Chondrocyte (in vitro differentiated cells): ENCODE data around the gene LYZ. TPM values are rescaled to one million over a fixed set of nuclear protein-coding genes. Genes with fewer than 3 reads are reported as not detected.

Experiments used
- DNase-seq: peaks from one replicate; pipeline ENCODE4 v3.0.0; 2021; ENCODE audit warnings: mixed read lengths, low spot score
- H3K27ac Mint-ChIP-seq: one replicate; pipeline ENCODE4 v1.8.0; 2021; ENCODE audit warnings: mild to moderate bottlenecking, moderate library complexity, mixed read lengths; ENCODE audit not compliant: unreplicated experiment
- H3K27me3 Mint-ChIP-seq: 2 replicates; pipeline ENCODE4 v1.8.0; 2021; ENCODE audit warnings: low read depth, mixed read lengths
- H3K36me3 Mint-ChIP-seq: 2 replicates; pipeline ENCODE4 v1.8.0; 2021; ENCODE audit warnings: low read depth, mixed read lengths
- H3K4me1 Mint-ChIP-seq: 2 replicates; pipeline ENCODE4 v1.8.0; 2021; ENCODE audit warnings: low read depth, mild to moderate bottlenecking, mixed read lengths
- H3K4me3 Mint-ChIP-seq: one replicate; pipeline ENCODE4 v1.8.0; 2021; ENCODE audit warnings: mild to moderate bottlenecking, moderate library complexity, mixed read lengths; ENCODE audit not compliant: unreplicated experiment
- H3K9me3 Mint-ChIP-seq: 2 replicates; pipeline ENCODE4 v1.8.0; 2021; ENCODE audit warnings: low read depth, mixed read lengths
- total RNA-seq: library from RNA; stranded (reverse); gene quantifications from 3 replicates; pipeline ENCODE4 v1.2.1, GENCODE V29; 2021
- TF ChIP-seq, protein P1 (sequence below): fragments of 200-600 bp; sonication (generic); IDR thresholded peaks from 2 replicates; pipeline ENCODE4 v1.5.0; 2021; ENCODE audit warnings: antibody characterized with exemption, mild to moderate bottlenecking, moderate library complexity

Gene LYZ
- total RNA-seq, 1 donor from 2014 or later = not detected

DNA sequence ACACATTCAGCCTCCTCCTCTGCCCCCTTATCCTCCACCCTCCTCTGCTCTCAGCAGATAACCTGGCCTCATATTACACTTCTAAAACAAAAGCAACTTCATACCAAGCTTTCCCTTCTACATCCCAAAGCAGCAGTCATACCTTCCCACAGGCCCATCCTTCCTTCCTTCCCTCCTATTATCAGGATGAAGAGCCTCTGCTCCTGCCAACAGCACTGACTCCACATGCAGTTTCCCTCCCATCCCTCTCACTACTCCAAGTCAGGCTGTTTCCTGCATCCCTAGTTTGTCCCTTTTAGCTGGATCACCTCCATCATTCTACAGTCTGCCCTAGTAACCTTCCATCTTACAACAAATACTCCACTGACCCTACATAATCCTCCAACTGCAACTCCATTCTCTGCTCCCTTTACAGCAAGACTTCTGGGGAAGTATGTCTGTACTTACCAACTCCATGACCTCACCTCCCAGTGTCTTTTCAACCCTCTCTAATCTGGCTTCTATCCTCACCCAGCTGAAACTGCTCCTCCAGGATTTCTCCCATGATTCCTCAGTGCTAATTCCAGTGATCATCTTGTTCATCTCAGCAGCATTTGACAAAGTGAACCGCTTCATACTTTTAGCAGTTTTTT lies 6.5 kb downstream of the LYZ start:
- TF ChIP-seq, protein P1, sequence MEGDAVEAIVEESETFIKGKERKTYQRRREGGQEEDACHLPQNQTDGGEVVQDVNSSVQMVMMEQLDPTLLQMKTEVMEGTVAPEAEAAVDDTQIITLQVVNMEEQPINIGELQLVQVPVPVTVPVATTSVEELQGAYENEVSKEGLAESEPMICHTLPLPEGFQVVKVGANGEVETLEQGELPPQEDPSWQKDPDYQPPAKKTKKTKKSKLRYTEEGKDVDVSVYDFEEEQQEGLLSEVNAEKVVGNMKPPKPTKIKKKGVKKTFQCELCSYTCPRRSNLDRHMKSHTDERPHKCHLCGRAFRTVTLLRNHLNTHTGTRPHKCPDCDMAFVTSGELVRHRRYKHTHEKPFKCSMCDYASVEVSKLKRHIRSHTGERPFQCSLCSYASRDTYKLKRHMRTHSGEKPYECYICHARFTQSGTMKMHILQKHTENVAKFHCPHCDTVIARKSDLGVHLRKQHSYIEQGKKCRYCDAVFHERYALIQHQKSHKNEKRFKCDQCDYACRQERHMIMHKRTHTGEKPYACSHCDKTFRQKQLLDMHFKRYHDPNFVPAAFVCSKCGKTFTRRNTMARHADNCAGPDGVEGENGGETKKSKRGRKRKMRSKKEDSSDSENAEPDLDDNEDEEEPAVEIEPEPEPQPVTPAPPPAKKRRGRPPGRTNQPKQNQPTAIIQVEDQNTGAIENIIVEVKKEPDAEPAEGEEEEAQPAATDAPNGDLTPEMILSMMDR = no peak
- Mint-ChIP-seq H3K27me3 (peaks cover 2% of the 10 kb centered on the region), H3K4me3 (no peak overlapping the region), H3K4me1 (peaks cover 12% of the 10 kb centered on the region), H3K36me3 (no peaks in the 10 kb centered on the region), H3K9me3 (no peaks in the 10 kb centered on the region), H3K27ac (no peak overlapping the region)
- DNase-seq = no peak

DNA sequence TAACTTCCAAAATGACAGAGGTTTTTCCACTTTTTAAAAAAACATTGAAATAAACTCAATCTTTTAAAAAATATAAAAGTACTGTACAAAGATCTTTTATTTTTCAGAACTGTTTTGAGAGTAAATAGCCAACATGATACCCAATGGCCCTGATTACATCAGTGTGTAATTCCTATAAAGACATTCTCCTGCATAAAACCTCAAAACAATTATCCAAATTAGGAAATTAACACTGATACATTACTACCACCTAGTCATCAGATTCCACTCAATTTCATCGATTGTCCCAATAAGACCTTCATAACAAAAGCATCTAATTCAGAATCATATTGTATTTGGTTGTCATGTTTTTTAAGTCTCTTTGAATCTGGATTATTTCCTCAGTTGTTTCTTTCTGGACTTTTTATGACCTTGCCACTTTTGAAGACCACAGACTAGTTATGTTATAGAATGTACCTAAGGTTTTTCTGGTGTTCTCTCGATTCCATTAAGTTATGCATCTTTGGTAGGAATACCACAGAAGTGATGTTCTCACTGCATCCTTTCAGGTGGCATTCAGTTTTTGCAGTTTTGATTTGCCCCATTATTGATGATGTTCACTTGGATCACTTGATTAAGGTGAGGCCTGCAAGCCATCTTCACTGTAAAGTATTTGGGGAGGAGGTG lies 7.3 kb downstream of the LYZ start:
- Mint-ChIP-seq H3K9me3 (no peaks in the 10 kb centered on the region), H3K4me1 (peaks cover 17% of the 10 kb centered on the region), H3K27me3 (peaks cover 2% of the 10 kb centered on the region), H3K36me3 (no peaks in the 10 kb centered on the region), H3K4me3 (no peak overlapping the region), H3K27ac (no peak overlapping the region)
- TF ChIP-seq, protein P1 = no peak
- DNase-seq = no peak

DNA sequence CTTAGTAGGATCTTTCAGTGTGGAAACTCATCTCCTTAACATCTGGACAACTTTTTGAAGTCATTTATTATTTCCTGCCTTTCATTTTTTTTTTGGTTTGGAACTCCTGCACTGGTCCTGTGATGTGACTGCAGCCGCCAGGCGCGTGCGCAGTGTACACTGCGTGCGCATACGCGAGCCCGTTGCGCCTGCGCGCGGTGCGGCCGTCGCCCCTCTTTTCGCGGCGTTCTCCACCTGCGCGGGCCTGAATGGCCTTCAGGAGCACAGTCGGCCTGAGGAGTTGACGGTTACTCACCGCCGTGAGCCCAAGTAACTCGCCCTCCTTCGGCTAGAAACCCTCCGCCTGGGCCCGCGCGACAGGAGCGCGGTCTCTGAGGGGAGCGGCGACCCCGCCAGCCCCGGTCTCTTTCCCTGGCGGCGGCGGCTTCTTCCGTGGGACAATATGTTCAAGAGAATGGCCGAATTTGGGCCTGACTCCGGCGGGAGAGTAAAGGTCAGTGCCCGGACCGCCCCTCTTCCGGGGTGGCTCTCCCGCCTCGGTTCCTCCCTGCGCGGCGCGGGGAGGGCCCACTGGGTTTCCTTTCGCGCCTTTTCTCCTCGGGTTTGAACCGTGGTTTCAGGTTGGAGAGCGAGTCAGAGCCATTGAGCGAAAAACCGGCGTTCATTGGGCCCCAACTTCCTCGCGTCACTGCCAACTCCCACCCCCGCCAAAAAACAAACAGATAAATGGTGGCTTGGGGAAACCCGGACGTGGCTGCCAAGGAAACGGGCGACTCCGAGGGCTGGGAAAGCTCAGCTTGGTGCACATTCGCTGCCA lies 11.6 kb downstream of the LYZ start, which contains the start of gene YEATS4:
YEATS4 (plus strand) TSS at position 213 of the 817 bp plus-strand sequence; CDS start at position 443, 230 bp downstream.
- H3K27me3 Mint-ChIP-seq = no peaks in the 10 kb centered on the region
- peaks cover 22% of the 10 kb centered on the region for H3K4me1 Mint-ChIP-seq
- H3K4me3 Mint-ChIP-seq = peak within 1 kb of the TSS; percentile 68
- H3K9me3 Mint-ChIP-seq = no peaks in the 10 kb centered on the region
- TF ChIP-seq, protein P1 = peak; percentile 28
- peak within 1 kb of the TSS; percentile 91 for H3K27ac Mint-ChIP-seq
- DNase-seq = peak; percentile 95
- no peaks in the 10 kb centered on the region for H3K36me3 Mint-ChIP-seq

DNA sequence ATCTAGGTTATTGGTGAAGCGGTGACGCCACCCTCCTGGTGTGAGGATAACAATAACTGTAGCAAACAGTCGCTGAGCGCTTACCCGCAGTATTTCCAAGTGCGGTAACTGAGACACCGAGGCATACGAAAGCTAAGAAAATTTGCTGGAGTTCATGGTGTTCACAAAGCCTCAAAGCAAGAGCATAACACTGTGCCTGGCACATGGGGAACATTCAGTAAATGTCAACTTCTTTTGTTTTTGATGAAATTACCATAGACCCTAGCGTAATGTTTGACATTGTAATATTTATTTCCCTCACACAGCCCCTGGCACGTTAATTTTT lies 12.1 kb downstream of the LYZ start:
- H3K9me3 Mint-ChIP-seq = no peaks in the 10 kb centered on the region
- H3K36me3 Mint-ChIP-seq = no peaks in the 10 kb centered on the region

DNA sequence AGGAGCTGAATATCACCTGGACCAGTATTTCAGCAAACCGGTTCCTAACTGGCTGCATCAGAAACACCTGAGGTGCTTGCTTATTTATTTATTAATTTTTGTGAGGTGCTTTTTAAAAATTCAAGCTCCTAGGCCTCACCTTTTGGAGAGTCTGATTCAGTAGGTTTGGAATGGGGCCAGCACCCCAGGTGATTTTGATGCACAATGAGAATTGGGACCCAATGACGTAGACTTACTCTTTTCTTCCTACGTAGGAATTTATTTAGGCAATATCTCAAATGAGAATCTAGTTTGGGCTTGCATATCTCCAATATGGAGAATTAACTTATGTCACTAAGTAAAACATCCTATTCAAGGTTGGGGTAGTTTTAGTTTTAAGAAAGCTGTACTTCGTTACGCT lies 18.6 kb downstream of the LYZ start:
- no peak for DNase-seq
- Mint-ChIP-seq H3K4me3 (no peak overlapping the region), H3K4me1 (no peaks in the 10 kb centered on the region), H3K27me3 (no peaks in the 10 kb centered on the region), H3K36me3 (peaks cover 6% of the 10 kb centered on the region), H3K9me3 (no peaks in the 10 kb centered on the region), H3K27ac (no peak overlapping the region)
- TF ChIP-seq, protein P1 = no peak

More for the DNA sequence above, 12.1 kb downstream of the LYZ start:
- no peak for DNase-seq
- Mint-ChIP-seq H3K27me3 (no peaks in the 10 kb centered on the region), H3K4me3 (peak overlapping the region; percentile 68), H3K27ac (peak overlapping the region; percentile 91), H3K4me1 (peaks cover 22% of the 10 kb centered on the region)
- TF ChIP-seq, protein P1 = no peak
